GM10248 (cell line): ENCODE results near the gene DENND4C.
"Not testable (repeated sequence)": the region's sequence is repeated elsewhere in the genome, so short reads cannot be mapped to it uniquely, and the experiment has no call there.

Experiments used
- CTCF ChIA-PET: fragments of 300-600 bp; sonication (Branson Sonifier 250); formaldehyde crosslinking; extraction: SDS; loops from one replicate; lab custom pipeline; 2021; ENCODE audit warnings: antibody characterized with exemption; lab: Yijun Ruan, JAX
- POLR2A ChIA-PET: fragments of 350-650 bp; sonication (Branson Sonifier 250); formaldehyde crosslinking; extraction: SDS; loops from one replicate; lab custom pipeline; 2020; ENCODE audit warnings: antibody characterized with exemption; lab: Yijun Ruan, JAX
- DNase-seq: peaks from one replicate; pipeline ENCODE4 v3.0.0; 2012; ENCODE audit errors: extremely low spot score
- TF ChIP-seq, protein P1 (sequence below): IDR thresholded peaks from 2 replicates; pipeline ENCODE4 v1.5.1; 2012; ENCODE audit warnings: mild to moderate bottlenecking, low read depth; ENCODE audit errors: extremely low read depth, missing control alignments, control extremely low read depth

DENND4C gene

DNA sequence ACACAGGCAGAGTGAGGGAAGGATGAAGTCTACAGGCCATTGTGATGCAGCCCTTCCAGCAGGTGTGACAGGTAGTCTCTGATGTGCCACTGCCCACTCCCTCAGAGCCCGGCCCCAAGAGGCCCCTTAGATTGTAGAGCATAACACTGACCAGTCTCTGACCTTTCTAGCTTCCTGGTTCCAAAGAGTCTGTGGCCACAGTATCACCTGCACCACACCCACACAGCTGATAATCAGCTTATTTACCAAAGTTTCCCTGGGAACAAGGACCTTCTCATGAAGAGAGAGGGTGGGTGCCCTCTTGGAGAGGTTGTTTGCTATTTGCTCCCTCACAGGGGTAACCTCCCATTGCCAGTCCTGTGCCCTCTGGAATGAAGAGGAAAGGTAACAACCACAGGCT lies 167.4 kb downstream of the DENND4C start:
- ChIA-PET POLR2A (no interaction called here), CTCF (interaction anchor here (1.6 kb wide), 1 partner anchor 67 kb away, joined by 4 read pairs; no protein-coding TSS in a partner anchor)
- TF ChIP-seq, protein P1, sequence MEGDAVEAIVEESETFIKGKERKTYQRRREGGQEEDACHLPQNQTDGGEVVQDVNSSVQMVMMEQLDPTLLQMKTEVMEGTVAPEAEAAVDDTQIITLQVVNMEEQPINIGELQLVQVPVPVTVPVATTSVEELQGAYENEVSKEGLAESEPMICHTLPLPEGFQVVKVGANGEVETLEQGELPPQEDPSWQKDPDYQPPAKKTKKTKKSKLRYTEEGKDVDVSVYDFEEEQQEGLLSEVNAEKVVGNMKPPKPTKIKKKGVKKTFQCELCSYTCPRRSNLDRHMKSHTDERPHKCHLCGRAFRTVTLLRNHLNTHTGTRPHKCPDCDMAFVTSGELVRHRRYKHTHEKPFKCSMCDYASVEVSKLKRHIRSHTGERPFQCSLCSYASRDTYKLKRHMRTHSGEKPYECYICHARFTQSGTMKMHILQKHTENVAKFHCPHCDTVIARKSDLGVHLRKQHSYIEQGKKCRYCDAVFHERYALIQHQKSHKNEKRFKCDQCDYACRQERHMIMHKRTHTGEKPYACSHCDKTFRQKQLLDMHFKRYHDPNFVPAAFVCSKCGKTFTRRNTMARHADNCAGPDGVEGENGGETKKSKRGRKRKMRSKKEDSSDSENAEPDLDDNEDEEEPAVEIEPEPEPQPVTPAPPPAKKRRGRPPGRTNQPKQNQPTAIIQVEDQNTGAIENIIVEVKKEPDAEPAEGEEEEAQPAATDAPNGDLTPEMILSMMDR: no peak
- DNase-seq: no peak

DNA sequence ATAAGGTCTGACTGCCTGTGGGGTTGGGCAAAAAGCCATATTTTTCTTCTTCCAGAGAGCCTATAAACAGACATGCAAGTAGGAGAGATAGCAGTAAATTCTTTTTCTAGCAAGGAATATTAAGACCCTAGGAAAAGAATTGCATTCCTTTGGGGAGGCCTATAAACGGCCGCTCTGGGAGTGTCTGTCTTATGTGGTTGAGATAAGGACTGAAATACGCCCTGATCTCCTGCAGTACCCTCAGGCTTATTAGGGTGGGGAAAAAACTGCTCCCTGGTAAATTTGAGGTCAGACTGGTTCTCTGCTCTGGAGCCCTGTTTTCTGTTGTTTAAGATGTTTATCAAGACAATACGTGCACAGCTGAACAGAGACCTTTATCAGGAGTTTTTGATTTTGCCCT lies 172.7 kb downstream of the DENND4C start:
- CTCF ChIA-PET, DNase-seq, POLR2A ChIA-PET: not testable (repeated sequence)

DNA sequence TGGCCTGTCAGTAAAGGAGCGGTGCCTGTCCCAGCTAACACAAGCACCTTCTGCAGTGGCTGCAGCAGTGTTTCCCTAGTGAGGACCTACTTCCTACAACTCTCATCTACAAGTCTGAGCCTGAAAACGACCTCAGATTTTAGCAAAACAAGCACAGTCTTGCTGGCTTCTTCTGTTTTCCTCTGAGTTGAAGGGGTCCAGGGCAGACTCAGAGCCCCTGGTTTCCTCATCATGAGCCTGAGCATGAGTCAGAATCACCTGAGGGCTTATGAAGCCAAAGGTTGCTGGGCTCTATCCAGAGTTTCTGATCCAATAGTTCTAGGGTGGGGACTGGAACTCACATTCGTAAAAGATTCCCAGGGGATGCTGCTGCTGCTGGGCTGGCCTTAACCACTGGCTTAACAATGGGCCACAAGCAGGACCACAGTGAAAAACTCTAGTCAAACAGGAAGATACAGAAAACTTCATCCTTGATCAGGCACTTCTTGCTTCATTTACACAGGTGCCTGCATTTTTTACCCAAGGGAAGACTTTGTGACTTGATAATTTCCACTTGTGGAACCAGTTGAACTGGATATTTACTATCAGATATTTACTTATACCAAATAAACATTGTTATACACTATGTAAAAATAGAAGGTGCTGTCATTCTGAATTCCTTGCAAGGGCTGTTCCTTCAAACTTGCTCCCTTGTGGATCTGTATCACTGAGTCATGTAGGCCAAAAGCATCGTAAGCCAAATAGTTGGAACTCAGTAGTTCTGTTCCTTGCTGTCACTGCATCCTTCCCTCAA lies 174.0 kb downstream of the DENND4C start:
- TF ChIP-seq, protein P1: no peak
- DNase-seq: no peak
- POLR2A ChIA-PET: interaction anchor here (0.7 kb wide), 1 partner anchor 24 kb away, joined by 3 read pairs; the partner anchor contains the start of gene RPS6
- CTCF ChIA-PET: no interaction called here

DNA sequence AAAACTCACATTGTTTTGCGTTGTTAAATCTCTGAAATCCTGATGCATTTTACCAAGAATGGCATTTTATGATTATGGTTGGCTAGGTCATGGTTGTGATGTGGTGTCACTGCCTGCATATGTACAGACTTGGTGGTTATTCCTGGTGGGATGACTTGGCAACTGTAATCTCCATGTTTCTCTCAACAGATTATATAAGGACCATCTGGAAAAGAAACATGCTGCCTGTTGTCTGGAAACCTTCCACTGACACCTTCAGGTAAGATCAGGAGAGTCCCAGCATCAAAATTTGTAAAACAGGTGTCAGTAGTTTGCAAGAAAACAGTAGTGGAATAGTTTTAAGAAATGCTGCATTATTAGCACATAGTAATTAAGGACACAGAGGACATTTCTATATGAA lies 175.3 kb downstream of the DENND4C start:
- ChIA-PET POLR2A (no interaction called here), CTCF (interaction anchor here (1.1 kb wide), 1 partner anchor 9 kb away, joined by 3 read pairs; no protein-coding TSS in a partner anchor)
- TF ChIP-seq, protein P1: no peak
- no peak for DNase-seq

DNA sequence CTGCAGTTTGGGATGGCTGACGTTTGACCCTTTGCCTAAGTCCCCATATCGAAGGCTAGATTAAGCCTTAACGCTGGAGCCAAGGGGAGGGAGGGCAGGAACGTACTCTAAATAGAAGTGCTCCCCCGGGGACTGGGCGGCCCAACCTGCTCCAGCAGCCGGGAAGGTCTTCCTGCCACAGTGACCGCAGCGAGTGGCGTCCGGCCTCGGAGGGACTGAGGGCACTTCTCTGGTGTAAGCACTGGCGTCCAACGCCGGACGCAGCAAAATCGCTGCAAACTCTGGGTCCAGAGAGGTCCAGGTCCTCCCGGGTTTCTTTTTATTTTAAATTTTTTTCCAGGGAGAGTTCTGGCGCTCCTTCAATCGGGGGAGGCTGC lies 177.8 kb downstream of the DENND4C start:
- ChIA-PET CTCF (no interaction called here), POLR2A (interaction anchor here (0.6 to 1.0 kb wide), 3 partner anchors 12 to 31 kb away, joined by 3 to 7 read pairs (median 3); partner anchors contain the start of gene RPS6)
- TF ChIP-seq, protein P1: no peak
- peak; percentile 31 for DNase-seq

DNA sequence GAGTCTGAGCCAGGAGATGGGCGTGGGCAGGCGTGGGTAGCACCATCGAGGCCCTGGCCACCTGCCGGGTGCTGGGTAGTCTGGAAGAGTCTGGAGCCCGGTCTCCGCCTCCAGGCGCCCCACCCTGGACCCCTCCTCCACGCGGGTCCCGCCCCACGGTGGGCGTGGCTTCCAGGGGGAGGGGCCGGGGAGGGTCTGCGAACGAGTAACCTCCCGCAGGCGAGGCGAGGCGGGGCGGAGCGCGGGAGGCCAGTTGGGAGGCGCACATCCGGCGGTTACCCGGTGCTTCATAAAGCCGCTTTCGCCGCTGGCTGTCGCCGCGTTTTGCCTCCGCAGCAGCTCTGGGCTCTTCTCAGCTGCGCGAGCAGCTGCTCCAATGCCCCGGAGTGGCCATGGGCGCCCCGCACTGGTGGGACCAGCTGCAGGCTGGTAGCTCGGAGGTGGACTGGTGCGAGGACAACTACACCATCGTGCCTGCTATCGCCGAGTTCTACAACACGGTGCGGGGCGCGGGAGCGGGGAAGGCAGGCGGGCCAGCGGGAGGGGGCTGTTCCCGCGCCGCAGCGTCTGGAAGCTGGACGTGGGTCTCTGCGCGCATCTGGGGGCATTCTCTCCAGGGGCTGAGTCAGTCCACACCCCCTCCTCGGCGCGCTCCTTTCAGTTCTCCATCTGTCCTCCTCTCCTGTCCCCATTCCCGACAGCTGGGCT lies 178.4 kb downstream of the DENND4C start, which contains the start of gene ACER2:
Gene ACER2, plus strand, starts transcription at position 317 of the 708 bp plus-strand sequence. Its CDS starts 76 bp downstream, at position 393.
- ChIA-PET POLR2A (interaction anchor here (0.6 to 1.0 kb wide), 3 partner anchors 13 to 31 kb away, joined by 3 to 7 read pairs (median 3); partner anchors contain the start of gene RPS6), CTCF (no interaction called here)

More for the DNA sequence above, 178.4 kb downstream of the DENND4C start, which contains the start of gene ACER2:
- peak; percentile 98 for DNase-seq
- TF ChIP-seq, protein P1: peak; percentile 11
